HG03460 (cell line): ENCODE measurements around the gene CCNO.

ENCODE experiments used
- ATAC-seq: cut with Tn5 transposase; IDR thresholded peaks from one replicate; pipeline ENCODE4 v1.9.1; 2021; ENCODE audit not compliant: unreplicated experiment

Gene CCNO

GRCh38 chr5:55223812-55224240 is 9.6 kb downstream of the CCNO start:
- no peak for ATAC-seq

- ATAC-seq, result no peak
Observed at GRCh38 chr5:55222985-55223811, 10.2 kb downstream of the CCNO start.

GRCh38 chr5:55222092-55222984 is 11.1 kb downstream of the CCNO start:
- ATAC-seq, result no peak

- no peak for ATAC-seq
Observed at GRCh38 chr5:55220433-55221185, 12.8 kb downstream of the CCNO start.

GRCh38 chr5:55219770-55220169 is 13.6 kb downstream of the CCNO start:
- ATAC-seq, result no peak

GRCh38 chr5:55218967-55219366 is 14.4 kb downstream of the CCNO start:
- no peak for ATAC-seq

GRCh38 chr5:55211184-55211874 is 22.1 kb downstream of the CCNO start:
- no peak for ATAC-seq

- ATAC-seq, result no peak
Observed at GRCh38 chr5:55205001-55205400, 28.4 kb downstream of the CCNO start.

- ATAC-seq, result no peak
Observed at GRCh38 chr5:55191165-55191564, 42.2 kb downstream of the CCNO start.

GRCh38 chr5:55188656-55189540 is 44.5 kb downstream of the CCNO start:
- no peak for ATAC-seq

- ATAC-seq, result no peak
Observed at GRCh38 chr5:55187370-55187769, 46.0 kb downstream of the CCNO start.
